MM.1S (cell line): Measurements from ENCODE around the gene KTN1.

Experiments used
- DNase-seq: peaks from one replicate; pipeline ENCODE4 v3.0.0-alpha.2; 2015
- H2AFZ ChIP-seq: fragments of 300-600 bp; sonication (generic); 2 replicates; pipeline ENCODE4 v1.6.0; 2016; ENCODE audit warnings: antibody characterized with exemption, low read length
- H3F3A ChIP-seq: fragments of 300-600 bp; sonication (generic); 2 replicates; pipeline ENCODE4 v1.6.1; 2016; ENCODE audit warnings: mild to moderate bottlenecking, antibody characterized with exemption, low read length, moderate library complexity, mixed read lengths; ENCODE audit not compliant: insufficient read depth
- H3K27ac ChIP-seq: fragments of 300-600 bp; sonication (generic); 2 replicates; pipeline ENCODE4 v1.5.1; 2016; ENCODE audit warnings: mild to moderate bottlenecking, low read length
- H3K27me3 ChIP-seq: fragments of 300-600 bp; sonication (generic); replicated peaks from 2 replicates; pipeline ENCODE4 v1.6.0; 2016; ENCODE audit warnings: low read length; ENCODE audit not compliant: insufficient read depth
- H3K36me3 ChIP-seq: fragments of 300-600 bp; sonication (generic); replicated peaks from 2 replicates; pipeline ENCODE4 v1.6.1; 2016; ENCODE audit warnings: mild to moderate bottlenecking, low read length, mixed read lengths; ENCODE audit not compliant: insufficient read depth
- H3K4me1 ChIP-seq: fragments of 300-600 bp; sonication (generic); 2 replicates; pipeline ENCODE4 v1.6.1; 2016; ENCODE audit warnings: low read length, mixed read lengths
- H3K4me2 ChIP-seq: fragments of 300-600 bp; sonication (generic); 2 replicates; pipeline ENCODE4 v1.6.0; 2016; ENCODE audit warnings: low read depth, low read length
- H3K4me3 ChIP-seq: fragments of 300-600 bp; sonication (generic); 2 replicates; pipeline ENCODE4 v1.5.1; 2016; ENCODE audit warnings: low read length, mixed read lengths
- H3K79me2 ChIP-seq: fragments of 300-600 bp; sonication (generic); 2 replicates; pipeline ENCODE4 v1.6.1; 2016; ENCODE audit warnings: mixed run types, low read length, mixed read lengths
- H3K9ac ChIP-seq: fragments of 300-600 bp; sonication (generic); 2 replicates; pipeline ENCODE4 v1.6.1; 2016; ENCODE audit warnings: low read length, mixed read lengths
- H3K9me2 ChIP-seq: fragments of 300-600 bp; sonication (generic); replicated peaks from 2 replicates; pipeline ENCODE4 v1.6.1; 2016; ENCODE audit warnings: mild to moderate bottlenecking, low read length, mixed read lengths; ENCODE audit not compliant: insufficient read depth
- H3K9me3 ChIP-seq: fragments of 300-600 bp; sonication (generic); replicated peaks from 2 replicates; pipeline ENCODE4 v1.6.1; 2016; ENCODE audit warnings: mild to moderate bottlenecking, low read length, mixed read lengths; ENCODE audit not compliant: insufficient read depth
- H4K20me1 ChIP-seq: fragments of 300-600 bp; sonication (generic); 2 replicates; pipeline ENCODE4 v1.6.1; 2016; ENCODE audit warnings: mild to moderate bottlenecking, low read length, moderate library complexity, mixed read lengths; ENCODE audit not compliant: insufficient read depth
- EZH2 ChIP-seq: fragments of 300-600 bp; sonication (generic); optimal IDR thresholded peaks from 2 replicates; pipeline ENCODE3; 2017; ENCODE audit warnings: low read depth, mild to moderate bottlenecking, antibody characterized with exemption, low read length, mixed read lengths
- EZH2phosphoT487 ChIP-seq: fragments of 300-600 bp; sonication (generic); IDR thresholded peaks from 2 replicates; pipeline ENCODE4 v1.6.1; 2018; ENCODE audit warnings: antibody characterized with exemption, low read length
- TF ChIP-seq, protein P1 (sequence below): fragments of 300-600 bp; sonication (generic); IDR thresholded peaks from 2 replicates; pipeline ENCODE4 v1.5.1; 2016; ENCODE audit warnings: antibody characterized with exemption, low read length, mixed read lengths

The KTN1 gene

DNA sequence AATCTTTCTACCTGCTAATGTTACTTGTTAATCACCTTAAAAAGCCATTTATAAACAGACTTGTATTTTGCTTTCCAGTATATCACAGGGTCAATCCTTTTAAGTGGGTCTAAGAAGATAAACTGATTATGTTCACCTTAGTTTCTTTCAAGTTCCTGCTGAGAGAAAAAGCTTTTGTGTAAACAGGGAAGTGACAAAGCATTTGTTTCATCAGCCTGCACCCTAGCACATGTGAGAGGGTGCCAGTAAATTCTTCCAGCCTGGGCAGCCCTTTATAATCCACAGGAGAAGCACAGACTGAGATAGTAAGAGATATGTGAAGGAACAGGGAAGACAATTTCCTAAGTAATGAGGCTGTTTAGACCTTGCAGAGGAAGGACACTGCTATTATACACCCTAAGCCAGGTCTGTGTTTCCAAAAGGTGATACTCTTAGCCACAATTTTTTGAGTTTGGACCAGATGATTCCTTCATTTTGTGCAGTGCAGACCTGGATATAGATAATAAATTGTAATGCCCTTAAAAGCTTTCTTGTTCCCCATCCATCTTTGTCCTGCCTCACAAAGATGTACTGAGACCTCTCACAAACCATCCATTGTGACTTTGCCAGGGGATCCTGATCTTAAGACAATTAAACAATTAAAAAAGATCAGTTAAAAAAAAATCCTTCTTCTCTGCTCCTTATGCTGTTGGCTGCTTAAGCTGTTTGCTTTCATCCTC lies 150.7 kb downstream of the KTN1 start:
- Histone ChIP-seq H3K9me2 (no peaks in the 10 kb centered on the region), H3F3A (no peaks in the 10 kb centered on the region), H3K4me2 (no peak overlapping the region), H3K36me3 (no peaks in the 10 kb centered on the region), H4K20me1 (no peaks in the 10 kb centered on the region), H3K79me2 (no peaks in the 10 kb centered on the region), H3K9ac (no peak overlapping the region), H3K27ac (no peak overlapping the region), H3K4me3 (no peak overlapping the region), H3K27me3 (no peaks in the 10 kb centered on the region), H2AFZ (no peak overlapping the region), H3K9me3 (no peaks in the 10 kb centered on the region), H3K4me1 (no peaks in the 10 kb centered on the region)
- no peak for DNase-seq
- TF ChIP-seq, protein P1, sequence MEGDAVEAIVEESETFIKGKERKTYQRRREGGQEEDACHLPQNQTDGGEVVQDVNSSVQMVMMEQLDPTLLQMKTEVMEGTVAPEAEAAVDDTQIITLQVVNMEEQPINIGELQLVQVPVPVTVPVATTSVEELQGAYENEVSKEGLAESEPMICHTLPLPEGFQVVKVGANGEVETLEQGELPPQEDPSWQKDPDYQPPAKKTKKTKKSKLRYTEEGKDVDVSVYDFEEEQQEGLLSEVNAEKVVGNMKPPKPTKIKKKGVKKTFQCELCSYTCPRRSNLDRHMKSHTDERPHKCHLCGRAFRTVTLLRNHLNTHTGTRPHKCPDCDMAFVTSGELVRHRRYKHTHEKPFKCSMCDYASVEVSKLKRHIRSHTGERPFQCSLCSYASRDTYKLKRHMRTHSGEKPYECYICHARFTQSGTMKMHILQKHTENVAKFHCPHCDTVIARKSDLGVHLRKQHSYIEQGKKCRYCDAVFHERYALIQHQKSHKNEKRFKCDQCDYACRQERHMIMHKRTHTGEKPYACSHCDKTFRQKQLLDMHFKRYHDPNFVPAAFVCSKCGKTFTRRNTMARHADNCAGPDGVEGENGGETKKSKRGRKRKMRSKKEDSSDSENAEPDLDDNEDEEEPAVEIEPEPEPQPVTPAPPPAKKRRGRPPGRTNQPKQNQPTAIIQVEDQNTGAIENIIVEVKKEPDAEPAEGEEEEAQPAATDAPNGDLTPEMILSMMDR = no peak
- no peak for TF ChIP-seq EZH2
- TF ChIP-seq EZH2phosphoT487 = no peak

DNA sequence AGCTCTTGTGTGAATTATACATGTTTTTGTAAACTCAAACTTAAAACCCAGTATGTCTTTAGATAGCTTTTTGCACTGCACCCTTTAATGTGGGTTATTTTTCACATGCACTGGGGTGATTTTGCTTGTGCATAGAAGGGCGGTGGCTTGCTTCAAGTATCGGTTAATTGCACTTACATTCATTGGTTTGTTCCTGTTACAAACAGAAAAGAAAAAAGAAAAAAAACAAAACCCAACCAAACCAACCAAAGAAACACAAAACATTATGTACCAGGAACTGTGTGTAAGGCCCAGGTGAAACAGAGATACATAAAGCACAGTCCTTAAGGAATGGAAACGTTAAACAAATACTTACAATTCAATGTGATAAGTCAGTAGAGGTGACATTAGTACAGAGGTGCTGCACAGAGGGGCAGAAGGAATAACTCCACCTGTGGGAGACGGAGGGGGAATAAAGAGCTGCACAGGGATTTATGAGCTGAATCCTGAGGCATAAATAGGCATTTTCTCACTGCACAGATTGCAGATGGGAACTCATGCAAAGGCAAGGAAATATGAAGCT lies 151.4 kb downstream of the KTN1 start:
- no peaks in the 10 kb centered on the region for H3K36me3 ChIP-seq
- H3K9ac ChIP-seq = no peak overlapping the region
- H3K9me3 ChIP-seq = no peaks in the 10 kb centered on the region
- no peaks in the 10 kb centered on the region for H3K9me2 ChIP-seq
- no peaks in the 10 kb centered on the region for H3K4me1 ChIP-seq
- H3K4me3 ChIP-seq = no peak overlapping the region
- H3K4me2 ChIP-seq = no peak overlapping the region
- no peak overlapping the region for H2AFZ ChIP-seq
- no peaks in the 10 kb centered on the region for H4K20me1 ChIP-seq
- TF ChIP-seq, protein P1 = no peak
- TF ChIP-seq EZH2phosphoT487 = no peak
- no peak for TF ChIP-seq EZH2
- H3K79me2 ChIP-seq = no peaks in the 10 kb centered on the region
- no peak overlapping the region for H3K27ac ChIP-seq
- H3K27me3 ChIP-seq = no peaks in the 10 kb centered on the region
- no peak for DNase-seq
- H3F3A ChIP-seq = no peaks in the 10 kb centered on the region

DNA sequence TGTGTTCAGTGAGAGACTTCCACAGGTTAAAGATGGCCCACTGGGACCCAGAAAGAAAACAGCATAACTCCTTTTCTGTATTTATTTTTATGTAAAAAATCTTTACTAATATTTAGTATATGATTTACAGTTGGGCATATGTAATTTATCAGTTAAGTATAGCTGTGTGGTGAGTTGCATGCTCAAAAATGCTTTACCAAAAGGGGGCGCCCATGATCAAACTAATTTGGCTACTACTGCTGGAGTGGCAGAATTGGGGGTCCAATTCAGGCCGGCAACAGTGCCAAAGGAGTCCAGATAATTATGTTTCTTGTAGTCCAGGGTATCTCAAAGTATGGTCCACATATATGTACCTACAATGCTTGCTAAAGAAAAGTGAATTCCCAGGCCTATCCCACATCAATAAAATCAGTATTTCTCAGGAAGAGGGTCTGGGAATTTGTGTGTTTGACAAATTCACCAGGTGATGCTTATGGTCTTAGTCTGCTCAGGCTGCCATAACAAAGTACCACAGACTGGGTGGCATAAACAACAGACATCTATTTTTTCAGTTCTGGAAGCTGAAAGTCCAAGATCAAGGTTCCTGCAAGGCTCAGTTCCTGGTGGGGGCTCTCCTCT lies 152.0 kb downstream of the KTN1 start:
- H3K9me3 ChIP-seq = no peaks in the 10 kb centered on the region
- DNase-seq = no peak

More for the DNA sequence above, 152.0 kb downstream of the KTN1 start:
- Histone ChIP-seq H3K36me3 (no peaks in the 10 kb centered on the region), H2AFZ (no peak overlapping the region), H3K9me2 (no peaks in the 10 kb centered on the region), H3K4me3 (no peak overlapping the region), H3K27me3 (no peaks in the 10 kb centered on the region), H3F3A (no peaks in the 10 kb centered on the region), H3K27ac (no peak overlapping the region), H4K20me1 (no peaks in the 10 kb centered on the region), H3K9ac (no peak overlapping the region), H3K4me1 (no peaks in the 10 kb centered on the region), H3K4me2 (no peak overlapping the region), H3K79me2 (no peaks in the 10 kb centered on the region)
- no peak for TF ChIP-seq EZH2phosphoT487
- TF ChIP-seq, protein P1 = peak; percentile 37
- no peak for TF ChIP-seq EZH2
